Measurements from ENCODE around the gene BBOF1.

The BBOF1 gene

DNA sequence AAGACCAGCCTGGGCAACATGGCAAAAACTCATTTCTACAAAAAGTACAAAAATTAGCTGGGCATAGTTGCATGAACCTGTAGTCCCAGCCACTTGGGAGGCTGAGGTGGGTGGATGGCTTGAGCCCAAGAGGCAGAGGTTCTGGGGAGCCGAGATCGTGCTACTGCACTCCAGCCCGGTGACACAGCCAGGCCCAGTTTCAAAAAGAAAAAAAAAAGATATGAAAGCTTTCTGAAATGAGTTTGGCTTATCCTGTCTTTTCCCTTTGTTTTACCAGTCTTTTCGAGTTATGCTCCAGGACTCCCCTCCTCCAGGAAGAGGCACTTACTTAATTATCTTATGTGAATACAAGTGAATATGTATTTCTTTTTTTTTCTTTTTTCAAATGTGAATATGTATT, 3.2 kb downstream of the BBOF1 start:
- TF ChIP-seq, protein P1, sequence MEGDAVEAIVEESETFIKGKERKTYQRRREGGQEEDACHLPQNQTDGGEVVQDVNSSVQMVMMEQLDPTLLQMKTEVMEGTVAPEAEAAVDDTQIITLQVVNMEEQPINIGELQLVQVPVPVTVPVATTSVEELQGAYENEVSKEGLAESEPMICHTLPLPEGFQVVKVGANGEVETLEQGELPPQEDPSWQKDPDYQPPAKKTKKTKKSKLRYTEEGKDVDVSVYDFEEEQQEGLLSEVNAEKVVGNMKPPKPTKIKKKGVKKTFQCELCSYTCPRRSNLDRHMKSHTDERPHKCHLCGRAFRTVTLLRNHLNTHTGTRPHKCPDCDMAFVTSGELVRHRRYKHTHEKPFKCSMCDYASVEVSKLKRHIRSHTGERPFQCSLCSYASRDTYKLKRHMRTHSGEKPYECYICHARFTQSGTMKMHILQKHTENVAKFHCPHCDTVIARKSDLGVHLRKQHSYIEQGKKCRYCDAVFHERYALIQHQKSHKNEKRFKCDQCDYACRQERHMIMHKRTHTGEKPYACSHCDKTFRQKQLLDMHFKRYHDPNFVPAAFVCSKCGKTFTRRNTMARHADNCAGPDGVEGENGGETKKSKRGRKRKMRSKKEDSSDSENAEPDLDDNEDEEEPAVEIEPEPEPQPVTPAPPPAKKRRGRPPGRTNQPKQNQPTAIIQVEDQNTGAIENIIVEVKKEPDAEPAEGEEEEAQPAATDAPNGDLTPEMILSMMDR (IDR thresholded peaks at IDR 0.05; ENCODE audit: borderline replicate concordance, control extremely low read depth, extremely low read depth, insufficient read depth, missing control alignments) = no peak
- in situ Hi-C loops (cut with MboI; ENCODE audit: low sequenced_read_pairs, unreplicated experiment) = no loop called here
- DNase-seq (ENCODE audit: low spot score) = no peak

- TF ChIP-seq, protein P1 (IDR thresholded peaks at IDR 0.05; ENCODE audit: borderline replicate concordance, control extremely low read depth, extremely low read depth, insufficient read depth, missing control alignments) = no peak
- in situ Hi-C loops (cut with MboI; ENCODE audit: low sequenced_read_pairs, unreplicated experiment) = loop anchor here (25.0 kb wide), 1 partner anchor 292 kb away; no protein-coding TSS in a partner anchor
- no peak for DNase-seq (ENCODE audit: low spot score)
Measured at GRCh38 chr14:74029136-74029535, 10.0 kb downstream of the BBOF1 start.

GRCh38 chr14:74034572-74034971, 15.4 kb downstream of the BBOF1 start:
- TF ChIP-seq, protein P1 (IDR thresholded peaks at IDR 0.05; ENCODE audit: borderline replicate concordance, control extremely low read depth, extremely low read depth, insufficient read depth, missing control alignments) = no peak
- in situ Hi-C loops (cut with MboI; ENCODE audit: low sequenced_read_pairs, unreplicated experiment) = loop anchor here (25.0 kb wide), 1 partner anchor 297 kb away; no protein-coding TSS in a partner anchor
- no peak for DNase-seq (ENCODE audit: low spot score)

DNA sequence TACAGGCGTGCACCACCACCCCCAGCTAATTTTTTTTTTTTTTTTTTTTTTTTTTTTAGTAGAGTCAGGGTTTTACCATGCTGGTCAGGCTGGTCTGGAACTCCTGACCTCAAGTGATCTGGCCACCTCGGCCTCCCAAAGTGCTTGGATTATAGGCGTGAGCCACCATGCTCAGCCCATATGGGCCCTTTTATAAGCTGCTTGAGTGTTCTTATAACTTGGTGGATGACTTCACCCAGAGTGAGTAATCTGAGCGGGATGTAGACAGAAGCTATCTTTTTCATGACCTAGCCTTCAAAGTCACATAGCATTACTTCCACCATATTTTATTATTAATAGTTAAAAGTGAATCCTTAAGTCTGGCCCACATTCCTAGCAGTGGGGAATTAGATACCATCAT, 16.4 kb downstream of the BBOF1 start:
- TF ChIP-seq, protein P1 (IDR thresholded peaks at IDR 0.05; ENCODE audit: borderline replicate concordance, control extremely low read depth, extremely low read depth, insufficient read depth, missing control alignments) = no peak
- in situ Hi-C loops (cut with MboI; ENCODE audit: low sequenced_read_pairs, unreplicated experiment) = loop anchor here (25.0 kb wide), 1 partner anchor 298 kb away; no protein-coding TSS in a partner anchor
- DNase-seq (ENCODE audit: low spot score) = no peak

GRCh38 chr14:74038020-74038859, 19.1 kb downstream of the BBOF1 start:
- peak; percentile 59 for DNase-seq (ENCODE audit: low spot score)
- TF ChIP-seq, protein P1 (IDR thresholded peaks at IDR 0.05; ENCODE audit: borderline replicate concordance, control extremely low read depth, extremely low read depth, insufficient read depth, missing control alignments) = peak; percentile 40
- in situ Hi-C loops (cut with MboI; ENCODE audit: low sequenced_read_pairs, unreplicated experiment) = loop anchor here (25.0 kb wide), 1 partner anchor 301 kb away; no protein-coding TSS in a partner anchor

DNA sequence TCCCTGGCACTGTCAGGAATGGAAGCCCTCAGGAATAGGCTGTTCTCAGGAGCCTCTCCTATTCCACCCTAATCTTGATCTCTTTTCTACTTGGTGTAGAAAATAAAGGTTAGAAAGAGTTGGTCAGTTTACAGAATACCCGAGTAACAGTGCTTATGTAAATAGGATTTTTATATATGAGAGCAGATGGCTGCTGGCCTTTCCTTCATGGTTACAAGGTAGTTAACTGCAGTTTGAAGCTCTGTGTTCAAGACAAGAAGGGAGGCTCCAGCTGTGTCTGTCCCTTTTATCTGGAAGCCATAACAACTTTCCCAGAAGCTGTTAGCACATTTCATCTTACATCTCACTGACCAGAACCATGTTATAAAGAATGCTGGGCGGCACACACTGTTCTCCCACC, 23.1 kb downstream of the BBOF1 start:
- in situ Hi-C loops (cut with MboI; ENCODE audit: low sequenced_read_pairs, unreplicated experiment) = loop anchor here (25.0 kb wide), 1 partner anchor 305 kb away; no protein-coding TSS in a partner anchor
- TF ChIP-seq, protein P1 (IDR thresholded peaks at IDR 0.05; ENCODE audit: borderline replicate concordance, control extremely low read depth, extremely low read depth, insufficient read depth, missing control alignments) = no peak
- no peak for DNase-seq (ENCODE audit: low spot score)

Data from GM13976 (cell line).